K562 (cell line): Measurements from ENCODE around the gene MAGT1. TPM values are rescaled to one million over a fixed set of nuclear protein-coding genes. Genes with fewer than 3 reads are reported as not detected.

Experiments used
- ATAC-seq: fragments of 200-7000 bp; cut with Tn5 transposase; 3 replicates; pipeline ENCODE4 v1.9.1; 2020; ENCODE audit warnings: moderate library complexity
- BruUV-seq: library from RNA; stranded (reverse); fragments of 400-500 nt; replicated peaks from 2 replicates; lab custom pipeline; 2021; lab: Mats Ljungman, UMichigan
- CTCF ChIA-PET: fragments of 300-600 bp; formaldehyde crosslinking; extraction: SDS; loops from one replicate; lab custom pipeline; 2021; ENCODE audit warnings: low intra/inter-chr PET ratio; lab: Yijun Ruan, JAX
- POLR2A ChIA-PET: fragments of 300-600, 350-650 bp; sonication (Branson Sonifier 250); formaldehyde crosslinking; extraction: SDS; loops from one replicate; lab custom pipeline; 2021; ENCODE audit warnings: antibody characterized with exemption, inconsistent platforms; lab: Yijun Ruan, JAX
- DNase-seq, 4 experiments: peaks; one replicate each; pipeline versions ENCODE4 v3.0.0 to v3.0.0-alpha.2; 2011 to 2018; ENCODE audit warnings: low spot score in 3 of 4, mixed read lengths in 3 of 4; ENCODE audit errors: extremely low read depth in 1 of 4
- FAIRE-seq: peaks from 2 replicates; lab custom pipeline; 2011; peaks lifted over from hg19 to GRCh38; lab: Jason Lieb, UNC
- H2AFZ ChIP-seq: 2 replicates; pipeline ENCODE4 v1.6.0; 2011; ENCODE audit warnings: low read depth, low read length, control low read depth, inconsistent platforms
- H3K27ac ChIP-seq: fragments of 200-600 bp; 3 replicates; pipeline ENCODE4 v1.8.0; 2011; ENCODE audit warnings: low read depth, mild to moderate bottlenecking, control low read depth, inconsistent platforms, low read length, moderate library complexity, mixed read lengths; ENCODE audit errors: extremely low read depth
- H3K27me3 ChIP-seq, 2 experiments: fragments of 300-600 bp in 1 of 2; 2 replicates in 1 of 2; 3 replicates in 1 of 2; pipeline versions ENCODE4 v1.6.0 to v1.8.0; 2011; ENCODE audit warnings: inconsistent platforms in 2 of 2, low read length in 2 of 2, mild to moderate bottlenecking in 1 of 2, mixed read lengths in 1 of 2, moderate library complexity in 1 of 2; ENCODE audit not compliant: control insufficient read depth in 2 of 2, insufficient read depth in 2 of 2
- H3K36me3 ChIP-seq: fragments of 300-600 bp; 3 replicates; pipeline ENCODE4 v1.8.0; 2011; ENCODE audit warnings: mild to moderate bottlenecking, low read length, inconsistent platforms; ENCODE audit not compliant: control insufficient read depth, insufficient read depth
- H3K4me1 ChIP-seq, 2 experiments: fragments of 200-600 bp in 1 of 2; replicated peaks in 1 of 2; 2 replicates in 1 of 2; 3 replicates in 1 of 2; pipeline versions ENCODE4 v1.5.1 to v1.8.0; 2011; ENCODE audit warnings: inconsistent platforms in 2 of 2, low read length in 2 of 2, mild to moderate bottlenecking in 1 of 2, mixed read lengths in 1 of 2, moderate library complexity in 1 of 2; ENCODE audit not compliant: control insufficient read depth in 2 of 2, insufficient read depth in 2 of 2
- H3K4me2 ChIP-seq: 2 replicates; pipeline ENCODE4 v1.6.1; 2011; ENCODE audit warnings: low read length, control low read depth, inconsistent platforms, mixed read lengths; ENCODE audit not compliant: insufficient read depth
- H3K4me3 ChIP-seq: fragments of 200-600 bp; sonication (generic), shearing (Covaris generic); 2 replicates; pipeline ENCODE4 v1.5.1; 2016; ENCODE audit warnings: control low read depth, inconsistent platforms
- H3K79me2 ChIP-seq: fragments of 200-600 bp; 3 replicates; pipeline ENCODE4 v1.8.0; 2011; ENCODE audit warnings: low read length, inconsistent platforms; ENCODE audit not compliant: control insufficient read depth, insufficient read depth
- H3K9ac ChIP-seq, 2 experiments: 2 replicates each; pipeline versions ENCODE4 v1.6.0 to v1.6.1; 2011; ENCODE audit warnings: low read depth in 2 of 2, low read length in 2 of 2, control low read depth in 1 of 2, inconsistent platforms in 1 of 2, mild to moderate bottlenecking in 1 of 2, mixed read lengths in 1 of 2; ENCODE audit not compliant: insufficient read depth in 1 of 2
- H3K9me1 ChIP-seq: one replicate; pipeline ENCODE4 v1.6.0; 2011; ENCODE audit warnings: inconsistent platforms, mild to moderate bottlenecking, low read length, moderate library complexity; ENCODE audit not compliant: control insufficient read depth, insufficient read depth
- H3K9me3 ChIP-seq: replicated peaks from 2 replicates; pipeline ENCODE4 v1.5.1; 2011; ENCODE audit warnings: low read depth, low read length, inconsistent platforms; ENCODE audit not compliant: control insufficient read depth, insufficient read depth
- H4K20me1 ChIP-seq: replicated peaks from 2 replicates; pipeline ENCODE4 v1.6.1; 2011; ENCODE audit warnings: low read length, inconsistent platforms, mixed read lengths; ENCODE audit not compliant: control insufficient read depth, insufficient read depth
- CLOCK ChIP-seq: fragments of 250-450 bp; sonication (Bioruptor Pico); IDR thresholded peaks from 2 replicates; pipeline ENCODE4 v1.4.0; 2020; ENCODE audit warnings: mild to moderate bottlenecking, moderate library complexity, borderline replicate concordance
- MCM2 ChIP-seq: fragments of 450-650 bp; IDR thresholded peaks from 2 replicates; pipeline ENCODE4 v1.6.1; 2017; ENCODE audit warnings: low read depth, mild to moderate bottlenecking
- RBM17 ChIP-seq: fragments of 200-400 bp; formaldehyde crosslinking; IDR thresholded peaks from 2 replicates; pipeline ENCODE4 v1.6.1; 2017; ENCODE audit warnings: low read depth, mild to moderate bottlenecking, low read length, borderline replicate concordance
- ZNF584 ChIP-seq: fragments of 200-800 bp; sonication (Bioruptor generic); IDR thresholded peaks from 2 replicates; pipeline ENCODE4 v1.6.1; 2016; ENCODE audit warnings: low read depth, mild to moderate bottlenecking, missing genetic modification characterization, missing compliant biosample characterization
- WGBS: fragments of 100-300 bp; shearing (Covaris generic); methylation state at CpG from one replicate; pipeline ENCODE4 v1.1.6; 2016; ENCODE audit warnings: low coverage, mixed read lengths; ENCODE audit not compliant: insufficient coverage; ENCODE audit errors: missing lambda C conversion rate; 5-methylcytosine and 5-hydroxymethylcytosine counted together
- in situ Hi-C: fragments of 300-500 bp; cut with MboI; formaldehyde crosslinking; loops from 4 replicates; pipeline ENCODE4 v1.15.0; 2018; ENCODE audit warnings: inconsistent platforms, mixed read lengths
- intact Hi-C: fragments of 100-400 bp; cut with micrococcal nuclease; formaldehyde crosslinking; loops from 2 replicates; pipeline ENCODE4 v1.14.2; 2022
- polyA plus RNA-seq, 8 experiments: library from polyadenylated mRNA; depleted of rRNA in 4 of 8; stranded (reverse) in 5 of 8; unstranded in 3 of 8; fragments of >200 nt; fragmentation: Nextera tagmentation in 2 of 8; fragmentation: Illumina TruSeq in 1 of 8; extraction: Ambion mirVana in 2 of 8; extraction: Trizol in 1 of 8; gene quantifications; 2 replicates each; pipeline versions ENCODE4 v1.2.1 to v1.2.3, GENCODE V29; 2011 to 2014; ENCODE audit warnings: inconsistent platforms in 1 of 8, missing spikeins in 1 of 8
- total RNA-seq, 7 experiments: library from RNA; depleted of rRNA in 6 of 7; stranded (reverse); fragments of >200 nt in 6 of 7; fragmentation: Illumina TruSeq in 2 of 7; extraction: Trizol in 2 of 7; gene quantifications; 2 replicates each; pipeline versions ENCODE4 v1.2.1 to v1.2.3, GENCODE V29; 2011 to 2021; ENCODE audit warnings: low replicate concordance in 1 of 7

Gene MAGT1
- total and polyA plus RNA-seq, 9 of the 15 experiments (the other 6 are each of a cell fraction or from before 2014, with no cell fraction given) = 15.5 to 46.2 (median 28.8) TPM

DNA sequence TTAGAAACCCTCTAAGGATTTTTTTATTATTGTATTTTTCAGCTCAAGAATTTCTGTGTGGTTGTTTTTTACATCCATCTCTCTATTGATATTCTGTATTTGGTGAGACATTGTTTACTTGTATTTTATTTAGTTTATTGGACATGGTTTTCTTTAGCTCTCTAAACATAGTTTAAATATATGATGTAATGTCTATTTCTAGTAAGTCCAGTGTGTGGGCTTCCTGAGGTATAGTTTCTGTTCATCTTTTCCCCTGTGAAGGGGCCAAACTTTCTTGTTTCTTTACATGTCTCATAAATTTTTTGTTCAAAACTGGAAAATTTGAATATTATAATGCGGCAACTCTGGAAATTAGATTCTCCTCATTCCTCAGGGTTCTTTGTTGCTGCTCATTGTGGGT is 81.0 kb downstream of the MAGT1 start:
- Histone ChIP-seq H3K79me2 (no peaks in the 10 kb centered on the region), H2AFZ (no peak overlapping the region), H3K27me3 (no peaks in the 10 kb centered on the region), H3K4me2 (no peak overlapping the region), H3K4me3 (no peak overlapping the region), H3K4me1 (no peaks in the 10 kb centered on the region), H3K27ac (no peak overlapping the region)
- WGBS = 25% methylated on average over 1 of the region's 1 CpG
- ATAC-seq (no peak), DNase-seq (no peak)
- intact Hi-C loops (no loop called here), in situ Hi-C loops (no loop called here)
- CTCF ChIA-PET = no interaction called here
- POLR2A ChIA-PET = no interaction called here
- TF ChIP-seq ZNF584 (no peak), RBM17 (no peak), MCM2 (no peak), CLOCK (CRISPR knock-in tag) (no peak)
- TF ChIP-seq, all 486 proteins: peak for 0
- Histone ChIP-seq H3K36me3 (no peaks in the 10 kb centered on the region), H3K9me3 (no peaks in the 10 kb centered on the region), H4K20me1 (no peaks in the 10 kb centered on the region), H3K9me1 (no peaks in the 10 kb centered on the region), H3K9ac (no peak overlapping the region)
- no peak for FAIRE-seq
- no TSS peak for BruUV-seq
